WI38 (cell line): ENCODE results near the gene SRRM3.

ENCODE experiments used
- H3K4me3 ChIP-seq: 2 replicates; pipeline ENCODE4 v1.5.1; 2011; ENCODE audit warnings: low read depth, mild to moderate bottlenecking, control low read depth, low read length
- TF ChIP-seq, protein P1 (sequence below): IDR thresholded peaks from 2 replicates; pipeline ENCODE4 v1.5.1; 2012; ENCODE audit warnings: low read depth, mild to moderate bottlenecking, control low read depth, low read length

Gene SRRM3

DNA sequence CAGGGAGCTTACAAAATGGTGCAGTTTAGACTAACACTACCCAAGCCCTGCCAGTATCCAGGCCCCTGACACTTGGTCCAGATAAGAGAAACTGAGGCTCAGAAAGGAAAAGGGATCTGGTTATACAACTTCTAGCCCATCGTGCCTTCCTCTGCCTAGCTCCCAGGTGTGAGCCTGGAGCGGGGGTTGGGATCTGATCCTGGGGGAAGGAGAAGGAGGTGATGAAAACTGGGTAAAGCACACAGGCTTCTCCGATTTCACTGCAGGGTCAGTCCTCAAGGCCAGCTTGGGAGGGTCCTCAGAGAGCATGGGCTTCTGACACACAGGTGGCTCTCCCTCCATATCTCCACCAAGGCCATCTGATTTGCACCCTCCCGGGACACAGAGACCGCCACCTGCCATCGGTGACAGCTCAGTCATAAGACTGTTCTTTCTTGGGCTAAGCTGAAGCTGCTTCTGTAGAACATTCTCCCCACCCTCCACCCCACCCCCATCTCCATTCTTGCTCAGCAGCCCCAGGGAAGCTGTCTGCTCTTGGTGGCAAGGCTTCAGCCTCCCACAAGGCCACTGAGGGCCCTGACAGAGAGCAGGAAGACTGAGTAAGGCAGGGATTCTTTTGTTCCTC is 16.4 kb downstream of the SRRM3 start:
- TF ChIP-seq, protein P1, sequence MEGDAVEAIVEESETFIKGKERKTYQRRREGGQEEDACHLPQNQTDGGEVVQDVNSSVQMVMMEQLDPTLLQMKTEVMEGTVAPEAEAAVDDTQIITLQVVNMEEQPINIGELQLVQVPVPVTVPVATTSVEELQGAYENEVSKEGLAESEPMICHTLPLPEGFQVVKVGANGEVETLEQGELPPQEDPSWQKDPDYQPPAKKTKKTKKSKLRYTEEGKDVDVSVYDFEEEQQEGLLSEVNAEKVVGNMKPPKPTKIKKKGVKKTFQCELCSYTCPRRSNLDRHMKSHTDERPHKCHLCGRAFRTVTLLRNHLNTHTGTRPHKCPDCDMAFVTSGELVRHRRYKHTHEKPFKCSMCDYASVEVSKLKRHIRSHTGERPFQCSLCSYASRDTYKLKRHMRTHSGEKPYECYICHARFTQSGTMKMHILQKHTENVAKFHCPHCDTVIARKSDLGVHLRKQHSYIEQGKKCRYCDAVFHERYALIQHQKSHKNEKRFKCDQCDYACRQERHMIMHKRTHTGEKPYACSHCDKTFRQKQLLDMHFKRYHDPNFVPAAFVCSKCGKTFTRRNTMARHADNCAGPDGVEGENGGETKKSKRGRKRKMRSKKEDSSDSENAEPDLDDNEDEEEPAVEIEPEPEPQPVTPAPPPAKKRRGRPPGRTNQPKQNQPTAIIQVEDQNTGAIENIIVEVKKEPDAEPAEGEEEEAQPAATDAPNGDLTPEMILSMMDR = no peak
- H3K4me3 ChIP-seq = no peak overlapping the region

DNA sequence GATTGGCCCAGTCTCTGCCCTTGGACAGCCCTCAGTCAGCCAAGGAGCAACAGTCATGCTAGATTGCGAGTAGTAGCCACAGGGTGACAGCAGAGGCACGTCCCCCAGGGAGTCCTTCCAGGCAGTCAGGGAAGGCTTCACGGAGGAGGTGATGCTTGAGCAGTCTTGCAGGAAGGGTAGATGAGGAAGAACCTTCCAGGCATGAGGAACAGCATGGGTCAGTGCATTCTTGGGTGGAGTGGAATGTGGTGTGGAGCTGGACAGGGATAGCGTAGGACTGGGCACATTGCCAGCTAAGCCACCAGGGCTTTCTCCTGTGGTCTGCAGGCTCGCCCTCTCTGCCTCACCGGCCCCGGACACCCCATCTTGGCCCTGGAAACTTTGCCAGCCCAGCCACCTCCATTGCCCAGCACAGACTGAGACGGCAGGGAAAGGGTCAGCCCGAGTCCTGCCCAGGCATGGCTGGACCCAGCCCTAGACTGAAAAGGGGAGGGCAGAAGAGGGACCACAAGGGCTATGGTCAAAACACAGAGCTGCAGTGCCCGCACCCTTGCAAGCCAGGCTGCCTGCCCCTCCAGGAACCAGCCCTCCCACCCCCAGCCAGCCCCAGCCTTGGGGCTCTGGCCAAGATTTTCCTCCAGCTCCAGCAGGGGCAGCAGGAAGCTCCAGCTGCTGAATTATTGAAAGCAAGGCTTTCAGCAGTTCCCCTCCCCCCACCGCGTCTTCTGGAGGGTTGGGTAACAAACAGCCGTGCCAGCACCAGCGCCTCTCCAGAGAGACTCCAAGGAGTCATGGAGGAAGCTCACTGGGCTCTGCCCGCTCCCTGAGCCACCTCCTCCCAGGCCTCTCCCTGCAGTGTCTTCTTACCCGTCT is 18.7 kb downstream of the SRRM3 start:
- TF ChIP-seq, protein P1 = no peak
- H3K4me3 ChIP-seq = no peak overlapping the region

DNA sequence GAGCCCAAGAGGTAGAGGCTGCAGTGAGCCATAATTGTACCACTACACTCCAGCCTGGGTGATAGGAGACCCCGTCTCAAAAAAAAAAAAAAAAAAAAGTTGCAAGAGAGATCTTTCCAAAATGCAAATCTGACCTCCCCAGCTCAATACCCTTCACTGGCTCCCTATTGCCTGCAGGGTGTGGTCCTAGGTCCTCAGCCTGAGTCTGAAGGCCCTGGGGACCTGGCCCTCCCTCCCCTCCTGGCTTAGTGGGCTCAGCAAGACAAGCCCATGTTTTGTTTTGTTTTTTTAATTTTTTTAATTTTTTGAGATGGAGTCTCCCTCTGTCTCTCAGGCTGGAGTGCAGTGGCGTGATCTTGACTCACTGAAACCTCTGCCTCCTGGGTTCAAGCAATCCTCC is 20.6 kb downstream of the SRRM3 start:
- no peak overlapping the region for H3K4me3 ChIP-seq
- TF ChIP-seq, protein P1 = no peak

DNA sequence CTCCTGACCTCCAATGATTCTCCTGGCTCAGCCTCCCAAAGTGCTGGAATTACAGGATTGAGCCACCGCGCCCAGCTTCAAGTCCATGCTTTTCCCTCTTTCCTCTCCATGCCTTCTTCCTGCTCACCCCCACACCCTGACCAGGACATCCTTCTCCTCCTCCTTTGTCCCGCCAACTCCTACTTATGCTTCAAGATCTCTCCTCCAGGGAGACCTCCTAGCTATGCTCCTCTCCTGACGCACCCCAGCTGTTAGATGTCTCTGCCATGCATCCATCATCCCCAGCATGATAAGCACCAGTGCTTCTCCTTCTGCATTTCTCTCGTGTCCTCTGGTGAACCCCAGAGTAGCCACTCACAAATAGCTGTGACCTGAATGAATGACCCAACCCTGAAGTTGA is 21.1 kb downstream of the SRRM3 start:
- TF ChIP-seq, protein P1 = no peak

DNA sequence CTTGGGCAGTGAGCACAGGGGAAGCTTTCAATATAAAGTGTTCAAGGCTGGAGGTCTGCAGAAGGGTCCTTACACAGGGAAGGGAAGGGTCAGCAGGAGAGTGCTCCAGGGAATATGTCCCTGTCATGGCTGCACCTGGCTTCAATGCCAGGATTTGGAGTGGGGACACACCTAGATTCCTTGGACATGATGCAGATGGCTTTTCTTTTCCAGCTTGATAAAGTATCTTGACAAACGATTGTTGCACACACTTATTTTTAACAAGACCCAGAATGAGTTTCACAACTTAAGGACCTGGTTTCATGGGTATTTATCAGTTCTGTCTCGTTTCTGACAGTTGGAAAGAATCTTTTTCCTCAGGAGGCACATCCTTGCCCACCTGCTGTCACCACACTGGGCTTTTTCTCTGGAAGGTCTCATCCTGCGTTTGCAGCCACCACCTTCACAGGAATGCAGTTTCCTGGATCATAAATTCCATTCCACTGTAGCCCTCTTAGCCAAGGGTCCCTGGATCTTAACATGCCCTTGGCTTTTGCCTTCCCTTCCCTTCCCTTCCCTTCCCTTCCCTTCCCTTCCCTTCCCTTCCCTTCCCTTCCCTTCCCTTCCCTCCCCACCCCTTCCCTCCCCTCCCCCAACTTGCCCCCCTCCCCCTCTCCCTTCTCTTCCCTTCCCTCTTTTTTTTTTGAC is 21.7 kb downstream of the SRRM3 start:
- TF ChIP-seq, protein P1 = no peak

More for the DNA sequence above, 21.1 kb downstream of the SRRM3 start:
- H3K4me3 ChIP-seq = no peak overlapping the region

DNA sequence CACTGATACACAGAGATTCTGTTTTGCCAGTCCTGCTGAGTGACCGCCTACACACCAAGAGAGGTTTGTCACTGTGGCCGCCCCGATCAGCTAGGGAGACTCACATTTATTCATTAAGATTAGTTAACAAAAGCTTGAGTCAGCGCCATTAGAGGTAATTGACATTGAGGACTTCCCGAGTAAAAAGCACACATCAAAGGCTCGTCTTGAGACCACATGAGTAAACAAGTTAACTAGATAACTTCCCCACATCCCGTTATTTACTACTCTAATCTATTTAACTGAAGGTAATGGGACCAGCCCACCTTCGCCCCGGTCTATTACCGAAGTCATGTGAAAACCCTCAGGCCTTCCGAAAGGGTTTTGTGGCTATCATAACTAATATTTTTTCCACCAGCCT is 23.0 kb downstream of the SRRM3 start:
- TF ChIP-seq, protein P1 = no peak
- H3K4me3 ChIP-seq = no peak overlapping the region

More for the DNA sequence above, 21.7 kb downstream of the SRRM3 start:
- no peak overlapping the region for H3K4me3 ChIP-seq
